Colon (tissue), 2 donors: ENCODE measurements around the gene SCAMP2.
"Not testable (repeated sequence)": the region's sequence is repeated elsewhere in the genome, so short reads cannot be mapped to it uniquely, and the experiment has no call there.

Experiments used
- FAIRE-seq: peaks from 2 replicates; lab custom pipeline; 2012; peaks lifted over from hg19 to GRCh38; lab: Jason Lieb, UNC
- donor health status: control.
- donor health status: control.

Gene SCAMP2

GRCh38 chr15:74889883-74890664, 16.9 kb upstream of the SCAMP2 start, which contains the start of gene MPI:
Gene MPI (plus strand): TSS chr15:74890042. CDS start chr15:74890074, 32 bp downstream.
- no peak for FAIRE-seq

DNA sequence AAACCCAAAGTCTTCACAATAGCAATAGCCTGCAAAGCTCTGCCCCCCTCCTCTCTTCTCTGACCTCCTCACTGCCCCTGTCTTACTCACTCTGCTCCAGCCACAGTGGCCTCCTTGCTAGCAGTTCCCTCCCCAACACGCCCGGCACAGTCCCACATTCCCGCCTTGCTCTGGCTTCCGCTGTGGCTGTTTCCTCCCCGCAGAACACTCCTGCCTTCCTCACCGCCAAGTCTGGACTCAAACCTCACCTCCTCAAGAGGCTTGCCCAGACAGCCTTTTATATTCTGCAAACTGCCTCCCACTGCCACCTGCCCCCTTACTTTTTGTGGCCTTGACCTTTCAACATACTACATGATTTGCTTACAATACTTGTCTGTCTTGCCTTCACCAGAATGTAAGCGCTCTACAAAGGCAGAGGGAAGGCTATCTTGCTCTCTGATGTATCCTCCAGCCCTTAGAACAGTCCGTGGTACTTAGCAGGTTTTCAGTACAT, 16.3 kb upstream of the SCAMP2 start:
- no peak for FAIRE-seq

DNA sequence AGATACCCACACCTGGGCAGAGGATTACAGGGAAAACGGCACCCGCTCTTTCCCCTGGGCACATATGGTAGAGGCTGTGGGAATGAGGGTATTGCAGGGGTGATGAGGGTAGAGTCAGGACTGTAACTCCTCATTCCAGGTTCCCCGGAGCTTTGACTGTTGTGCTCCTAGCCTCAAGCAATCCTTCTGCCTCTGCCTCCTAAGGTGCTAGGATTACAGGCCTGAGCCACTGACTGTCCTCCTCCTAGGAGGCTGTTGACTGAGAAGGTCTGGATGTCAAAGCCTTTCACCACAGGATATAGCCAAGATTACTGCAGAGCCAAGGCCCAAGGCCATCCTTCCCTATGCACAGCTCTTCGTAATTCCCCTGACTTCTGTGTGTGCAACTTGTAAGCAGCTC, 15.6 kb upstream of the SCAMP2 start:
- FAIRE-seq = no peak

GRCh38 chr15:74887537-74888193, 14.5 kb upstream of the SCAMP2 start:
- FAIRE-seq = not testable (repeated sequence)

GRCh38 chr15:74885461-74885860, 12.3 kb upstream of the SCAMP2 start:
- FAIRE-seq = no peak

DNA sequence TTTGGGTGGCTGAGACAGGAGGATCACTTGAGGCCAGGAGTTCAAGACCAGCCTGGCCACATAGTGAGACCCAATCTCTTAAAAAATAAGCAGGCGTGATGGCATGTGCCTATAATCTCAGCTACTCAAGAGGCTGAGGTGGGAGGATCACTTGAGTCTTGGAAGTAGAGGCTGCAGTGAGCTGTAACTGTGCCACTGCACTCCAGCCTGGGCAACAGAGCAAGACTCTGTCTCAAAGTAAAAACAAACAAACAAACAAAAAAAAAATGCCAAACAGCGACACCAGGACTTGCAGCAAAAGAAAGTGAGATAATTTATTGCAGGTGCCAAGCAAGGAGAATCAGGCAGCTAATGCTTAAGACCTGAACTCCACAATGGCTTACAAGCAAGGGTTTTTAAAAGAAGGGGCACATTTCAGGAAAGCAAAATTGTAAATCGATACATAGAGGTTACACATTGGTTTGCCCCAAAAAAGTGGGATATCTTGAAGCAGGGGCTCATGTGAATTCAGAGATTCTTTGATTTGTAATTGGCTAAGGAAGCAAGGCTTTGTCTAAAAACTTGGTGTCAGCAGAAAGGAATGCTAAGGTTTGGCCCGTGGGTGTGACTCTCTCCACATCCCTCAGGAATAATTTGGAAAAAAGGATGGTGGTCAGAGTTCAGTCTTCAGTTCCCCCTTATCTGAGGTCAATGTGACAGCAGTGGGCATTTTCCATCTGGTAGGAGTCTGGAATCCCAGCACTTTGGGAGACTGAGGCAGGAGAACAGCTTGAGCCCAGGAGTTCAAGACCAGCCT, 11.5 kb upstream of the SCAMP2 start:
- no peak for FAIRE-seq

DNA sequence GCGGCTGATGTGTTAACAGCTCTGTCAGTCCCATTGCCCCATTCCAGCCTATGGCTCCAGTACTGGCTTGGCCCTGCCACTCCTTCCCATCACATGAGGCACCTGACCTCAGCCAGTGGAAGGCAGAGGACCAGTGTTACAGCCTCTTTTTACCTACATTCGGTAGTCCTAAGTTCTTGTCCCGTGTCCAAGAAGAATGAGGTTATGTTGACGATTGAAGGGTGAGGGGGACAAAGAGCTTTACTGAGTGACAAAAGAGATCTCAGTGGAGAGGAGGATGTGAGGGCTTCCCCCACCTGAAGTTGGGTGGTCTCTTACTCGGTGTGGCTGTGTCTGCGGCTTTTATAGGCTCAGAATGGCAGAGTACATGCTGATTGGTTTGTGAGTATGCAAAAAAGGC, 9.4 kb upstream of the SCAMP2 start:
- FAIRE-seq = no peak

- FAIRE-seq = no peak
Observed at GRCh38 chr15:74878273-74878672, 5.1 kb upstream of the SCAMP2 start.

DNA sequence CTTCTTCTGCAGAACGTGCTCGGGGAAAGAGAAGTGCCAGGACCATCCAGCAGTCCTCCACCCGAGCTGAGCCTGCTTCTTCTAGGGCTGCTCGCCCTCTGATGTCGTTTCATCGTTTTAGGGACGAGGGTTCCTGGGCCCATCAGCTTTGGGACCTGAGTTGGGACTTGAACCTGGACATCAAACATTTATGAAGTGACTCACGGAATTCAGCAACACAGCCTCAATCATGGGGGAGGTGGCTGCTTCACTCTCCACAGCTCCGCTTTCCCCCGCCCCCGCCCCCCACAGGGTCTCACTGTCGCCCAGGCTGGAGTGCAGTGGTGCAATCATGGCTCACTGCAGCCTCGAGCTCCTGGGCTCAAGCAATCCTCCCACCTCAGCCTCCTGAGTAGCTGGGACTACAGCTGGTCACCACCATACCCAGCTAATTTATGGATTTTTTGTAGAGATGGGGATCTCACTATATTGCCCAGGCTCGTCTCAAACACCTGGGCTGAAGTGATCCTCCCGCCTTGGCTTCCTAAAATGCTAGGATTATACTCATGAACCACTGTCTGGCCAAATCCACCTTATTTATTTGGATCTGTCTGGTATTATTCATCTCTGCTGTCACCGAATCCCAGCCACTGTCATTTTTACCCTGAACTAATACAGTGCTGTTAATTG, 725 bp upstream of the SCAMP2 start:
- no peak for FAIRE-seq

DNA sequence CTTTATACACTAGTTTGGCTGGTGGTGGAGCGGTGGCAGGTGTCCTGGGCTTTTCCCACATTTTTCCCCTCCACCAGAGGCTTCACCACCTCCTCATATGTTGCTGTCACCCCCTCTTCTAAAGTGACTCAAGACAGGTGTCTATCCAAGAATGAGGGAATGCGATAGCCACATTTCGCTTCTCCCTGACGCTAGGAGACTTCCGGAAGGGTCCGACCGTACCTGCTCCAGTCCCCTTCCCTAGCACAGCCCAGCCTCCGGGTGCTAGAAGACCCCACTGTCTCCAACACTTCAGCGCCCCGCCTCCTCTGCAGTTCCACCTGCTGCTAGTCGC, 496 bp downstream of the SCAMP2 start:
- no peak for FAIRE-seq

DNA sequence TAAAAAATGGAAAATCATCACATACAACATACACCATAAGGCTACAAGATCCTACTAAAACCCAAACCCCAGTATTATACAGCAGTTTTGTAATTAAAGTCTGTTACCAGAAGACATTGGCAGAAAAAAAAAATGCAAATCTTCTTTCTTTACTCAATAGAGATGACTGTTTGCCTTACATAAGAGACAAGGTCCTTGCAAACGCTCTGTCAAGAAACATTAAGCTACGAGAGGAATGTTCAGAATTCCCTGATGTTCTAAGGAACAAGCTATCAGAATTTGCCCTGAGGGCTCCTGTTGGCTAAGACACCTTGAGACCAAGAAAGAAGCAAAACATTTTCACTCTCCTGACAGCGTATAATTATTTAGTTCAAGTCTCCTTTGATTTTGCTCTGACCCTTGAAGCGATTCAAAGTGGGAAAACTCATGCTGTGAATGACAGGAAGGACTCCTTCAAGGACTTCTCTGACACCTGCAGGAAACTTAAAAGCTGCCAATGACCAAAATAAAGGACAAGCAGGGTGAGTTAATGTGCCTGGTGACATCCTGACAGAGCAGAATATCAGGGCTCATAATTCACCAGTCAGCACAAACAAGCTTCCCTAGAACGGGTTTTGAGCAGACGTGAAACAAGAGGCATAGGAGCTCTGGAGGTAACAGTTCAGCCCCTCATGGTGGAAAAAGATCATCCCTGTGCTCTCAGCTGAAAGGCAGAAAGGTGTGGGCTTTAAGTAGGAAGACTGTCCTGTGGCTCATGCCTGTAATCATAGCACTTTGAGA, 2.5 kb downstream of the SCAMP2 start:
- no peak for FAIRE-seq

DNA sequence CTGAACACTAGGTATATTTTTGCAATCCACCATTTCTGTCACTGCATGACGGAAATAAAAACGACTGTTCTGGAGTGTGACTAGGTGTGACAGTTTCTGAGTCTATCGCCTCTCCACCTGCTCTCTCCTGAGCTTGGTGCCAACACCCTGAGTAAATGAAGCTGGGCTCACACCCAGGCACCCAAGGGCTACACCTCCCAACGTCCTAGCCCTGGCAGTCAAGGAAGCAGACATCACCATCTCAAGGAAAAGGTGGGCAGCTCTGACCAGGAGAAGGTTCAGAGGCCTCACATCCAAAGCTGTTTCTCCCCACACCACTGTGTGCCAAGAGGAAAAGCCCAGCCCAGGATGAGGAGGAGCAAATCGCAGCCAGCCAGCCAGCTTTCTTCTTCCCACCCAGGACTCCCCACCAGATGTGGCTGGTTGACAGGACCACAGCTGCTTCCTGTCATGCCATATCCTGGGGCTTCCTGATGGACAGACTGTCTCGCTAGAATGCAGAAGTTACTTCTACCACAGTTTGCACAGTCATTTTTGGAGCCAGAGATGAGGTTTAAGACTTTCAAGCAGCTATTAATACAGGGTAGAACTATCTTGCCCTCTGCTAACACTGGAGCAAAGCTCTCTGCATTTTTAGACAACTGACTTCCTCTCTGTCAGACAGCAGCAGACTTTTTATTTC, 3.3 kb downstream of the SCAMP2 start:
- FAIRE-seq = no peak

DNA sequence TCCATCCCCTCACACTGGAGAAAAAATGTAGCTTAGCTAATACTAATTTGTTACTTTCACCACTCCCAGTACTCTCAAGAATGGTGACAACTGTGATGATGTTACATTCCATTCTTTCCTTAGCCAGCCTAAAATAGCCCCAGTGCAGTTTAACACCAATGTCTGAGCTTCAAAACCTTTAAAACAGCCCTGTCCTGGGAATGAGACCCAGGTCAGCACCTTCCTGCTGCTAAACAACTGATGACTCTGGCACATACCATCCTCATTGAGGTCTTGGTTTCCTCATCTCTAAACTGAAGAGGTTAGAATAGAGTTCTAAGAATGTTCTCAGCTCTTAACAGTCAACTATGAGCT, 3.8 kb downstream of the SCAMP2 start:
- no peak for FAIRE-seq

GRCh38 chr15:74868059-74868458, 5.1 kb downstream of the SCAMP2 start:
- FAIRE-seq = no peak

- no peak for FAIRE-seq
Observed at GRCh38 chr15:74867466-74868038, 5.6 kb downstream of the SCAMP2 start.

DNA sequence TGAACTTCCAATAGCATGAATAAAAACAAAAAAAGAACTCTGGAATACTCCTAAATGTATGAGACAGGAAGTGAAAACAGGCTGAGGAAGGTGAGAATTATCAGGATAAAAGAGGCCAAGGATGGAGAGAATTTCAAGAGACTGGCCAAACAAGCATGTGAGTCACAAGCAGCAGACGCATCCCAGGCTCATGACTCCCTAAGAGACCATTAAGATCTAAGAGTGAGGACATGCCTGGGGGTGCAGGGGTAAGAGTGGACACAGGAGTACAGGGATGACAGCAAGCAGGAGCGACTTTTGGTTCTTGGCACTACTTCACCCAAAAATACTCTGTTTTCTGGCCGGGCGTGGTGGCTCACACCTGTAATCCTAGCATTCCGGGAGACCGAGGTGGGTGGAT, 7.1 kb downstream of the SCAMP2 start:
- FAIRE-seq = no peak

DNA sequence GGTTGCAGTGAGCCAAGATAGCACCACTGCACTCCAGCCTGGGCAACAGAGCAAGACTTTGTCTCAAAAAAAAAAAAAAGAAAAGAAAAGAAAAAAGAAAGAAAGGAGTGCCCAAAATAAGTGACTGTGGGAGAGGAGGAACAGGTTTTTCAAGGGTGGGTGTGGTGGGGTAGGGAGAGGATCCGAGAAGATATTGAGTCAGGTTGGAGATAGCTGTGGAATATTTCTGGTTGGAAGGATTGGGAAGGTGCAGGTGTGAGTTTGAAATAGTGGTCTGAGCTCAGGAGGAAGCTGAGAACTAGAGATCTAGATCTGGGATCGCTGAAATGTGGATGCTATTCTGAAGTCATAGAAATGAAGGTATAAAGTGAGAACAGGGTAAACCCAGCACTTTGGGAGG, 7.8 kb downstream of the SCAMP2 start:
- FAIRE-seq = no peak

GRCh38 chr15:74864296-74864695, 8.9 kb downstream of the SCAMP2 start:
- no peak for FAIRE-seq

- FAIRE-seq = no peak
Observed at GRCh38 chr15:74863239-74864056, 9.7 kb downstream of the SCAMP2 start.

- no peak for FAIRE-seq
Observed at GRCh38 chr15:74858369-74858740, 14.8 kb downstream of the SCAMP2 start.
